AG20443 (cell line): Measurements from ENCODE around the gene LYG2.
A peak's percentile ranks its signal among the peaks of the same experiment; 100 is the strongest.
"Not testable (repeated sequence)": the region's sequence is repeated elsewhere in the genome, so short reads cannot be mapped to it uniquely, and the experiment has no call there.

ENCODE experiments used
- DNase-seq: peaks from one replicate; pipeline ENCODE4 v3.0.0; 2012; ENCODE audit warnings: low spot score, mixed read lengths

Gene LYG2

GRCh38 chr2:99255491-99256318, at the start of gene LYG2:
Gene LYG2 (minus strand): TSS chr2:99255666. CDS start chr2:99254260, 1,406 bp downstream.
- DNase-seq = no peak

- DNase-seq = not testable (repeated sequence)
Observed at GRCh38 chr2:99301097-99301496, 45.6 kb upstream of the LYG2 start, which contains the start of gene LYG1. Gene LYG1 (minus strand): TSS chr2:99301197. CDS start chr2:99295670, 5,527 bp downstream.

DNA sequence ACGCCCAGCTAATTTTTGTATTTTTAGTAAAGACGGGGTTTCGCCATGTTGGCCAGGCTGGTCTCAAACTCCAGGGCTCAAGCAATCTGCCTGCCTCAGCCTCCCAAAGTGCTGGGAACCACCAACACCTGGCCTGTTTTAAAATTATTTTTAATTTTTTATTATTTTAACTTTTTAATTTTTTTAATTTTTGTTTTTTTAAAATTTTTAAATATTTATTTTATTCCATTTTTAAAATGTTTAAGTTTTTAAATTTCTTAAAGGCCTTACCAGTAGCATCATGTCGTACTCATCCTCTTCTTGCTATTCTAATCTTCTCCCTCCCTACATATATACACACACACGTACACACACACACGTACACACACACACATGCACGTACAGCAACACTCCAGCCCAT, 44.1 kb upstream of the LYG2 start:
- DNase-seq = no peak

GRCh38 chr2:99297994-99298393, 42.5 kb upstream of the LYG2 start:
- peak; percentile 20 for DNase-seq

DNA sequence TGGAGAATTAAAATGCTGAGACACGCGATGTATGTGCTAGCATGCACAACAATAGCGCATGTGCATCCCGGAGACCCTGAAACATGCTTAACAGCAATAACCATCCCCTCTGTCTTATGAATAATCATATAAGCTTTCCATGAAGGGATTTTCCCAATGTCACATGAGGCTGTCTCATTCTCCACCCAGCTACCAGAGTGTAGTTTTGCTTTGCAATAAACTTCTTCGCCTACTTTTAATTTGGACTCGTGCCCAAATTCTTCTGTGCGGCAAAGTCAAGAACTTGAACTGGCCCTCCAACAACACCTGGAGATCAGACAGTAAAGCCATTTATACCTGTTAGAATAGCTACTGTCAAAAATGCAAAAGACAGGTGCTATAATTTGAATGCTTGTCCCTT, 30.1 kb upstream of the LYG2 start:
- DNase-seq = no peak

- DNase-seq = no peak
Observed at GRCh38 chr2:99279969-99280695, 24.7 kb upstream of the LYG2 start.

DNA sequence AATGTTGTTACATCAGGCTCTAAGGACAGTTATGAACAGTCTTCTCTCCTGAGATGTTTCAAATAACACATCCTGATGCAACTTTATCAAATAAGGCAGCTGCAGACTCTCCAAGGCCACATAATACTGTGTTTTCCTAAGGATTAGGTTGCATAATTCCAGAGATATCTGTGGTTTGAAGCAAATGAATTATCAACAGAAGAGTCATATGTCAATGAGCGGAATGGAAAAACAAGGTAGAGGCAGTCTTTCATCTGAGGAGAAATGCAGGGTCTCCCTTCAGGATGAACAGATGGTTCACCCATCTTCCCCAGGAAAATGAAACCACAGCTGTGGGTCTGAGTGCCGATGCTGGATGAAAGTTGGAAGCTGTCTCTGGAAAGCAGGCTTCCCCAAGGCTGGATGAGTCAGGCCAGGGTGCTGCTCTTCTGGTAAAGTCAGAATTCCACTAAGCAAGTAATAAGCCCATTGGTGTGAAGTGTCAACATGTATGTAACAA, 23.4 kb upstream of the LYG2 start:
- DNase-seq = peak; percentile 85

DNA sequence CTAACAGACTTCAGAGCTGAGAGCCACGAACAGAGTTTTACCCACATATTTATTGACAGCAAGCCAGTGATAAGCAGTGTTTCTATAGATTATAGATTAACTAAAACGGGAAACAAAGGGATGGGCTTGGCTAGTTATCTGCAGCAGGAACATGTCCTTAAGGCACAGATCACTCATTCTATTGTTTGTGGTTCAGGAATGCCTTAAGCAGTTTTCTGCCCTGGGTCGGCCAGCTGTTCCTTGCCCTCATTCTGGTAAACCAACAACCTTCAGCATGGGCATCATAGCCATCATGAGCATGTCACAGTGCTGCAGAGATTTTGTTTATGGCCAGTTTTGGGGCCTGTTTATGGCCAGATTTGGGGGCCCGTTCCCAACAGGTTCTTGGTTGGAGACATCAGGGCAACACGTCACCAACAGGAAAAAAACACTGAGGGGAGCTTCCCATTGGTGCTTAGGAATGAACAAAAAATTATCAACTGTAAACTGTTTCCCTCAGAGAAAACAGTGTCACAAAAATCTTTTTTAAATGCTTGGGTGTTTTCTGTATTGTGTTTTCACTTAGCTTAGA, 22.8 kb upstream of the LYG2 start:
- not testable (repeated sequence) for DNase-seq

- no peak for DNase-seq
Observed at GRCh38 chr2:99275882-99276281, 20.4 kb upstream of the LYG2 start.

DNA sequence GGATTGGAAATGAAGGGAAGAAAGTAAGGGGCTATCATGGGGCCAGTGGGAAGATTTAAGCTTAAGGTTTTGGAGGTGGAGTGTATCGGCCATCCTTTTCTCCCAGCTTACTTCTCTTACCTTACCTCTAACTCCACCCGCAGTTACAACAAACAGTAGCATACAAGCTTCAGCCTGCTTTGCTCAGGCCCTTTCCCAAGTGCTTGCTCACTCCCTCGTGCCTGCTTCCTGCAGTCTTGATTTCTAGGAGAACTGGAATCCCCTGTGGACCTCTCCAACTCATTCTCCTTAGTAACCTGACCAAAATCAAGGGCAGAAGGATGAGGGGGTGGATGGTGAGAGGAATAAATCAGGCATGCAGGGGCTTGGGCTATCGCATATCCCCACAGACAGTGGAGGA, 5.8 kb upstream of the LYG2 start:
- DNase-seq = no peak

GRCh38 chr2:99260184-99260583, 4.7 kb upstream of the LYG2 start:
- DNase-seq = no peak

GRCh38 chr2:99259465-99259864, 4.0 kb upstream of the LYG2 start:
- DNase-seq = no peak

- no peak for DNase-seq
Observed at GRCh38 chr2:99256677-99257076, 1.2 kb upstream of the LYG2 start.

- DNase-seq = no peak
Observed at GRCh38 chr2:99249951-99250350, 5.5 kb downstream of the LYG2 start.

GRCh38 chr2:99242151-99242550, 13.3 kb downstream of the LYG2 start:
- no peak for DNase-seq

GRCh38 chr2:99240431-99240830, 15.0 kb downstream of the LYG2 start:
- no peak for DNase-seq

GRCh38 chr2:99238599-99238998, 16.9 kb downstream of the LYG2 start:
- no peak for DNase-seq

GRCh38 chr2:99233177-99233576, 22.3 kb downstream of the LYG2 start:
- DNase-seq = not testable (repeated sequence)

GRCh38 chr2:99217929-99218501, 37.5 kb downstream of the LYG2 start:
- DNase-seq = no peak

- no peak for DNase-seq
Observed at GRCh38 chr2:99216096-99216495, 39.4 kb downstream of the LYG2 start.

GRCh38 chr2:99205491-99205890, 50.0 kb downstream of the LYG2 start:
- DNase-seq = no peak

- DNase-seq = no peak
Observed at GRCh38 chr2:99201959-99202678, 53.3 kb downstream of the LYG2 start.
